ENCODE results near the gene GOLGA2. TPM values are rescaled to one million over a fixed set of nuclear protein-coding genes. Genes with fewer than 3 reads are reported as not detected.

The GOLGA2 gene
- polyA plus RNA-seq, 1 of the 3 experiments (the other 2 are of a cell fraction), result 103 TPM

GRCh38 chr9:128274245-128274644 is 1.6 kb downstream of the GOLGA2 start:
- Histone ChIP-seq H4K20me1 (ENCODE audit: insufficient read depth) (peaks cover 19% of the 10 kb centered on the region; the same call in 1 of the 2 replicates), H3K36me3 (replicated peaks in 1 of 2; ENCODE audit: control insufficient read depth in 1 of 2, insufficient read depth in 2 of 2, low read length in 1 of 2) (peaks cover 29 to 37% of the 10 kb centered on the region in 2 experiments), H3K79me2 (ENCODE audit: insufficient read depth) (peaks cover 61% of the 10 kb centered on the region), H3K9ac (peak overlapping the region; percentile 98; the same call in 1 of the 2 replicates), H3K9me3 (no peaks in the 10 kb centered on the region), H3K27ac (ENCODE audit: low read depth in 2 of 2, low read length in 1 of 2) (peak overlapping the region in 1 of 2 experiments; percentile 91; a peak in 1 of 4 replicates), H3K27me3 (ENCODE audit: insufficient read depth) (no peaks in the 10 kb centered on the region), H2AFZ (ENCODE audit: low read depth) (no peak overlapping the region), H3K9me2 (no peaks in the 10 kb centered on the region), H3F3A (replicated peaks; ENCODE audit: insufficient read depth) (no peaks in the 10 kb centered on the region), H3K4me2 (peak overlapping the region; percentile 83), H3K4me3 (ENCODE audit: low read depth in 2 of 2, low read length in 1 of 2) (peak overlapping the region in 1 of 2 experiments; percentile 90; a peak in 2 of 4 replicates), H3K4me1 (ENCODE audit: control insufficient read depth in 1 of 2, insufficient read depth in 2 of 2, low read depth in 1 of 2, low read length in 1 of 2) (peaks cover 0 to 15% of the 10 kb centered on the region in 2 experiments; a peak in 1 of 4 replicates)
- DNase-seq, result no peak
- ChIA-PET POLR2A (no interaction called here), CTCF (interaction anchor here (1.3 kb wide), 1 partner anchor 19 kb away, joined by 5 read pairs; no protein-coding TSS in a partner anchor)
- TF ChIP-seq RCOR1 (IDR thresholded peaks at IDR 0.05; ENCODE audit: low read length) (no peak), USF1 (IDR thresholded peaks at IDR 0.05; ENCODE audit: borderline replicate concordance, low read depth) (no peak), GABPA (IDR thresholded peaks at IDR 0.05; ENCODE audit: low read depth) (no peak), EP300 (IDR thresholded peaks at IDR 0.05; ENCODE audit: borderline replicate concordance in 1 of 2, low read depth in 1 of 2, low read length in 1 of 2) (no peak), FOXM1 (IDR thresholded peaks at IDR 0.05; ENCODE audit: low read depth) (no peak)
- TF ChIP-seq, protein P1, sequence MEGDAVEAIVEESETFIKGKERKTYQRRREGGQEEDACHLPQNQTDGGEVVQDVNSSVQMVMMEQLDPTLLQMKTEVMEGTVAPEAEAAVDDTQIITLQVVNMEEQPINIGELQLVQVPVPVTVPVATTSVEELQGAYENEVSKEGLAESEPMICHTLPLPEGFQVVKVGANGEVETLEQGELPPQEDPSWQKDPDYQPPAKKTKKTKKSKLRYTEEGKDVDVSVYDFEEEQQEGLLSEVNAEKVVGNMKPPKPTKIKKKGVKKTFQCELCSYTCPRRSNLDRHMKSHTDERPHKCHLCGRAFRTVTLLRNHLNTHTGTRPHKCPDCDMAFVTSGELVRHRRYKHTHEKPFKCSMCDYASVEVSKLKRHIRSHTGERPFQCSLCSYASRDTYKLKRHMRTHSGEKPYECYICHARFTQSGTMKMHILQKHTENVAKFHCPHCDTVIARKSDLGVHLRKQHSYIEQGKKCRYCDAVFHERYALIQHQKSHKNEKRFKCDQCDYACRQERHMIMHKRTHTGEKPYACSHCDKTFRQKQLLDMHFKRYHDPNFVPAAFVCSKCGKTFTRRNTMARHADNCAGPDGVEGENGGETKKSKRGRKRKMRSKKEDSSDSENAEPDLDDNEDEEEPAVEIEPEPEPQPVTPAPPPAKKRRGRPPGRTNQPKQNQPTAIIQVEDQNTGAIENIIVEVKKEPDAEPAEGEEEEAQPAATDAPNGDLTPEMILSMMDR (IDR thresholded peaks at IDR 0.05), result no peak
- TF ChIP-seq, protein P2, sequence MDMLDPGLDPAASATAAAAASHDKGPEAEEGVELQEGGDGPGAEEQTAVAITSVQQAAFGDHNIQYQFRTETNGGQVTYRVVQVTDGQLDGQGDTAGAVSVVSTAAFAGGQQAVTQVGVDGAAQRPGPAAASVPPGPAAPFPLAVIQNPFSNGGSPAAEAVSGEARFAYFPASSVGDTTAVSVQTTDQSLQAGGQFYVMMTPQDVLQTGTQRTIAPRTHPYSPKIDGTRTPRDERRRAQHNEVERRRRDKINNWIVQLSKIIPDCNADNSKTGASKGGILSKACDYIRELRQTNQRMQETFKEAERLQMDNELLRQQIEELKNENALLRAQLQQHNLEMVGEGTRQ (IDR thresholded peaks at IDR 0.05; ENCODE audit: borderline replicate concordance, low read depth, low read length), result no peak
- WGBS (ENCODE audit: low lambda C conversion rate), result 78% methylated on average over 8 of the region's 8 CpGs

- Histone ChIP-seq H3F3A (replicated peaks; ENCODE audit: insufficient read depth) (peaks cover 3% of the 10 kb centered on the region), H4K20me1 (ENCODE audit: insufficient read depth) (peaks cover 19% of the 10 kb centered on the region; the same call in 1 of the 2 replicates), H3K9me3 (no peaks in the 10 kb centered on the region), H3K9me2 (no peaks in the 10 kb centered on the region), H3K4me1 (ENCODE audit: control insufficient read depth in 1 of 2, insufficient read depth in 2 of 2, low read depth in 1 of 2, low read length in 1 of 2) (peaks cover 0 to 10% of the 10 kb centered on the region in 2 experiments; a peak in 1 of 4 replicates), H3K27ac (ENCODE audit: low read depth in 2 of 2, low read length in 1 of 2) (no peak overlapping the region), H3K27me3 (ENCODE audit: insufficient read depth) (no peaks in the 10 kb centered on the region), H3K4me3 (ENCODE audit: low read depth in 2 of 2, low read length in 1 of 2) (no peak overlapping the region), H2AFZ (ENCODE audit: low read depth) (no peak overlapping the region), H3K4me2 (no peak overlapping the region), H3K9ac (no peak overlapping the region), H3K36me3 (replicated peaks in 1 of 2; ENCODE audit: control insufficient read depth in 1 of 2, insufficient read depth in 2 of 2, low read length in 1 of 2) (peaks cover 45 to 52% of the 10 kb centered on the region in 2 experiments), H3K79me2 (ENCODE audit: insufficient read depth) (peaks cover 45% of the 10 kb centered on the region)
- no peak for TF ChIP-seq FOXJ3 (CRISPR knock-in tag; IDR thresholded peaks at IDR 0.05)
- no peak for TF ChIP-seq FOXM1 (IDR thresholded peaks at IDR 0.05; ENCODE audit: low read depth)
- TF ChIP-seq RAD21 (IDR thresholded peaks at IDR 0.05; ENCODE audit: low read length), result no peak
- TF ChIP-seq NFIC (IDR thresholded peaks at IDR 0.05; ENCODE audit: borderline replicate concordance), result no peak
- no peak for TF ChIP-seq RXRA (IDR thresholded peaks at IDR 0.05; ENCODE audit: borderline replicate concordance, low read depth)
- no peak for TF ChIP-seq RCOR1 (IDR thresholded peaks at IDR 0.05; ENCODE audit: low read length)
- TF ChIP-seq GATA2 (CRISPR knock-in tag; IDR thresholded peaks at IDR 0.05), result no peak
- no peak for TF ChIP-seq POLR2AphosphoS5 (IDR thresholded peaks at IDR 0.05; ENCODE audit: low read depth, low read length)
- TF ChIP-seq EZH2phosphoT487 (IDR thresholded peaks at IDR 0.05; ENCODE audit: borderline replicate concordance, low read depth), result no peak
- TF ChIP-seq SMC3 (IDR thresholded peaks at IDR 0.05; ENCODE audit: low read depth, low read length), result no peak
- 94% methylated on average over 5 of the region's 5 CpGs for WGBS (ENCODE audit: low lambda C conversion rate)
- ChIA-PET CTCF (interaction anchor here (0.6 kb wide), 1 partner anchor 85 kb away, joined by 3 read pairs; no protein-coding TSS in a partner anchor), POLR2A (no interaction called here)
- no peak for DNase-seq
Measured at GRCh38 chr9:128271512-128271911, 4.3 kb downstream of the GOLGA2 start.
